Epithelial cell of esophagus (primary cell): ENCODE results near the gene ASTN2.

Source experiments
- DNase-seq: peaks from one replicate; pipeline ENCODE4 v3.0.0; 2010; ENCODE audit warnings: low read depth
- H3K4me3 ChIP-seq: 2 replicates; pipeline ENCODE4 v1.5.1; 2011; ENCODE audit warnings: mild to moderate bottlenecking, low read length, control low read depth
- TF ChIP-seq, protein P1 (sequence below): IDR thresholded peaks from 2 replicates; pipeline ENCODE4 v1.5.1; 2011; ENCODE audit warnings: low read depth, mild to moderate bottlenecking, low read length, control low read depth, inconsistent platforms; ENCODE audit not compliant: insufficient read depth; ENCODE audit errors: missing control alignments

ASTN2 gene

GRCh38 chr9:116720111-116720510, 694.7 kb downstream of the ASTN2 start:
- TF ChIP-seq, protein P1, sequence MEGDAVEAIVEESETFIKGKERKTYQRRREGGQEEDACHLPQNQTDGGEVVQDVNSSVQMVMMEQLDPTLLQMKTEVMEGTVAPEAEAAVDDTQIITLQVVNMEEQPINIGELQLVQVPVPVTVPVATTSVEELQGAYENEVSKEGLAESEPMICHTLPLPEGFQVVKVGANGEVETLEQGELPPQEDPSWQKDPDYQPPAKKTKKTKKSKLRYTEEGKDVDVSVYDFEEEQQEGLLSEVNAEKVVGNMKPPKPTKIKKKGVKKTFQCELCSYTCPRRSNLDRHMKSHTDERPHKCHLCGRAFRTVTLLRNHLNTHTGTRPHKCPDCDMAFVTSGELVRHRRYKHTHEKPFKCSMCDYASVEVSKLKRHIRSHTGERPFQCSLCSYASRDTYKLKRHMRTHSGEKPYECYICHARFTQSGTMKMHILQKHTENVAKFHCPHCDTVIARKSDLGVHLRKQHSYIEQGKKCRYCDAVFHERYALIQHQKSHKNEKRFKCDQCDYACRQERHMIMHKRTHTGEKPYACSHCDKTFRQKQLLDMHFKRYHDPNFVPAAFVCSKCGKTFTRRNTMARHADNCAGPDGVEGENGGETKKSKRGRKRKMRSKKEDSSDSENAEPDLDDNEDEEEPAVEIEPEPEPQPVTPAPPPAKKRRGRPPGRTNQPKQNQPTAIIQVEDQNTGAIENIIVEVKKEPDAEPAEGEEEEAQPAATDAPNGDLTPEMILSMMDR: no peak
- H3K4me3 ChIP-seq: no peak overlapping the region
- DNase-seq: no peak

DNA sequence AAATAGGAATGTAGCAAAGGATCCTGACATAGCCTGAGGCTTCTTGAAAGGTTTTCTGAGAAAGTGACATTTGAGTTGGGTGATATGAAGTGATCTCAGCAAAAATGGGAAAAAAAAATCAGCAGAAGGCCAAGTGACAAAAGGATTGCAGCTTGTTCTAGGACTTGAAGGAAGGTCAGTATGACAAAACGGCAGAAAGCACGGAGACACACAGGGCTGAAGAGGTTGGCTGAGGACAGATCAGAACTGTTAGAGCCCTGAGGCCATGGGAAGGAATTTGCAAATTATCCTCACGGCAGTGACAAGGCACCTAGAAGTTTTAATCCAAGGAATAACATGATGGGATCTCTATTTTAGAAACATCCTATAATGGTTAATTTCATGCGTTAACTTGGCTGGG, 696.7 kb downstream of the ASTN2 start:
- no peak overlapping the region for H3K4me3 ChIP-seq
- no peak for DNase-seq
- TF ChIP-seq, protein P1: no peak

DNA sequence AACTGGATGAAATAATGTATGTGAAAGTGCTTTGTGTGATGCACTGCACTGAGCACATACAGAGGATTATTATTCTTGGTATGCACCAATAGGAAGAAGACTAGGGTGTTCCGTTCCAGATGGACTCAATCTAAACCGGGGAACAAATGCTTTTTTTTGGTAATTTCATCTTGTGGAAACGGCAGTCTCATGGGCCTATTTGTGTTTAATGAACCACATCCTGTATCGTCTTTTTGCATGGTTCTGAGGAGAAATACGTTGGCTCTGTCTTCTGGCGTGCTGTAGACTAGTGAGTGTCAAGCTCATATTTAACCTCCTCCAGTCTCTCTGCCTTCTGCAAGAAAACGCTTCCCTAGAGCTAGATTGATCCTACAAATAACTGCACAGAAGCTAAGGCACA, 697.7 kb downstream of the ASTN2 start:
- no peak for DNase-seq
- TF ChIP-seq, protein P1: no peak
- no peak overlapping the region for H3K4me3 ChIP-seq

GRCh38 chr9:116716438-116716837, 698.4 kb downstream of the ASTN2 start:
- no peak overlapping the region for H3K4me3 ChIP-seq
- TF ChIP-seq, protein P1: no peak
- DNase-seq: peak; percentile 19

GRCh38 chr9:116715751-116716150, 699.1 kb downstream of the ASTN2 start:
- DNase-seq: no peak
- TF ChIP-seq, protein P1: no peak

DNA sequence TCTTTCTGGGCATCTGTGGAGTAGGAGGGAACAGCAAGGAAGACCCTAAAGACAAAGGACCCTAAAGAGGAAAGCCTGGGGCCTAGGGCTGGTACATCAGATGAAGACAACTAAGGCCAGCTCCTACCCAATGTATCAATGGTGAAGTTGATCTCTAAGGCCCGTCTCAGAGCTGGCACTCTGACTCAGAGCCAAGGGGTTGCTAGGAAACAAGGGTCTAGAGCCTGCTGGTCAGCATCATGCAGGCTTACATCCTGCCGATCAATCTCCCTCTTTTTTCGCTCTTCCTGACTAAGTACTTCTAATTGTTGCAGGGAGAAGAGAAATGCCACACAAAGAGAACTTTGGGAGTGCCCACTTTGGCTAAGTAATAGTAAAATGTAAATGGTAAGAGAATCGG, 701.6 kb downstream of the ASTN2 start:
- no peak overlapping the region for H3K4me3 ChIP-seq
- DNase-seq: no peak
- TF ChIP-seq, protein P1: no peak

More at GRCh38 chr9:116715751-116716150, 699.1 kb downstream of the ASTN2 start:
- H3K4me3 ChIP-seq: no peak overlapping the region

DNA sequence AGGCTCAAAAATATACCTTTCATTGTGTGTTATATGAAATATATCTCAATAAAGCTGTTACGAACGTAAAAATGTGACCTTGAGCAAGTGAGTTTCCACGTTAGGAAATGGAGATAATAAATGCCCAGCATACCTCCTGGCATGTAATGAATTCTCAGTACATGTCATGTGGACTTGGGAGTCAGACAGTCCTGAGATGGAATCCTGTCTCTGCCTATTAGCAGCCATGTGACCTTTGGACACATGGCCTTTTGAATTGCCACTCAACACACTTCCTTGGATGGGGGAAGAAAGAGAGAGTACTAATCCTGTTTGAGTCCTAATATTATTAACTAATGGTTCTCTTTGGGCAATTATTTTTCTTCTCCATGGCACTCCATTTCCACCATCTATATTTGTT, 702.1 kb downstream of the ASTN2 start:
- TF ChIP-seq, protein P1: no peak
- no peak for DNase-seq
- no peak overlapping the region for H3K4me3 ChIP-seq
